GM12878 (cell line): ENCODE measurements around the gene AK8. TPM values are rescaled to one million over a fixed set of nuclear protein-coding genes. Genes with fewer than 3 reads are reported as not detected.

ENCODE experiments used
- CBX3 ChIP-seq: fragments of 200-600 bp; sonication (generic); IDR thresholded peaks from 2 replicates; pipeline ENCODE4 v1.6.1; 2016; ENCODE audit warnings: low read depth, borderline replicate concordance
- CEBPZ ChIP-seq: fragments of 150-350 bp; IDR thresholded peaks from 2 replicates; pipeline ENCODE4 v1.6.1; 2016; ENCODE audit warnings: low read depth, low read length
- CREM ChIP-seq: IDR thresholded peaks from 2 replicates; pipeline ENCODE4 v1.6.1; 2014; ENCODE audit warnings: antibody characterized with exemption, low read depth
- ESRRA ChIP-seq: IDR thresholded peaks from 2 replicates; pipeline ENCODE4 v1.6.1; 2012; ENCODE audit warnings: mild to moderate bottlenecking, low read length, improper control_type of control experiment
- FOXK2 ChIP-seq: fragments of 450-650 bp; IDR thresholded peaks from 2 replicates; pipeline ENCODE4 v1.6.1; 2017; ENCODE audit warnings: mild to moderate bottlenecking, moderate library complexity
- HCFC1 ChIP-seq: fragments of 150-350 bp; IDR thresholded peaks from 2 replicates; pipeline ENCODE4 v1.6.1; 2014; ENCODE audit warnings: low read length
- MTA2 ChIP-seq: fragments of 450-650 bp; IDR thresholded peaks from 2 replicates; pipeline ENCODE4 v1.6.1; 2016; ENCODE audit warnings: low read depth, mild to moderate bottlenecking, moderate library complexity
- NR2C1 ChIP-seq: fragments of 450-650 bp; IDR thresholded peaks from 2 replicates; pipeline ENCODE4 v1.6.1; 2017; ENCODE audit warnings: antibody characterized with exemption, mild to moderate bottlenecking, moderate library complexity
- NR2C2 ChIP-seq: IDR thresholded peaks from 2 replicates; pipeline ENCODE4 v1.6.1; 2011; ENCODE audit warnings: borderline replicate concordance, low read depth; ENCODE audit not compliant: control insufficient read depth, insufficient read length
- NRF1 ChIP-seq: conservative IDR thresholded peaks from 2 replicates; pipeline ENCODE4 v1.6.1; 2011; ENCODE audit warnings: mild to moderate bottlenecking, low read depth, low read length, improper control_type of control experiment
- PAX8 ChIP-seq: fragments of 450-650 bp; IDR thresholded peaks from 2 replicates; pipeline ENCODE4 v1.6.1; 2017; ENCODE audit warnings: mild to moderate bottlenecking, moderate library complexity
- RBBP5 ChIP-seq: fragments of 200-600 bp; sonication (generic); conservative IDR thresholded peaks from 2 replicates; pipeline ENCODE4 v1.6.1; 2016
- SIX5 ChIP-seq: IDR thresholded peaks from 2 replicates; pipeline ENCODE4 v1.6.1; 2011; ENCODE audit warnings: mild to moderate bottlenecking, low read depth, low read length, moderate library complexity; ENCODE audit not compliant: severe bottlenecking
- TBL1XR1 ChIP-seq: IDR thresholded peaks from 2 replicates; pipeline ENCODE4 v1.6.1; 2012; ENCODE audit warnings: low read depth, low read length, improper control_type of control experiment
- ZNF217 ChIP-seq: fragments of 450-650 bp; IDR thresholded peaks from 2 replicates; pipeline ENCODE4 v1.6.1; 2017; ENCODE audit warnings: antibody characterized with exemption, mild to moderate bottlenecking
- ZNF274 ChIP-seq: IDR thresholded peaks from one replicate; pipeline ENCODE4 v1.8.0; 2011; ENCODE audit not compliant: insufficient read length, insufficient read depth
- ZNF622 ChIP-seq: fragments of 450-650 bp; IDR thresholded peaks from 2 replicates; pipeline ENCODE4 v1.6.1; 2017; ENCODE audit warnings: mild to moderate bottlenecking, inconsistent platforms
- polyA plus RNA-seq, 11 experiments: library from polyadenylated mRNA; depleted of rRNA in 4 of 11; unstranded in 6 of 11; stranded (reverse) in 5 of 11; fragments of >200 nt; fragmentation: Nextera tagmentation in 4 of 11; fragmentation: Illumina TruSeq in 1 of 11; extraction: Ambion mirVana in 4 of 11; extraction: Trizol in 1 of 11; gene quantifications; 1 replicate in 1 of 11; 2 replicates in 10 of 11; pipeline versions ENCODE4 v1.2.1 to v1.2.3, GENCODE V29; 2011 to 2016; ENCODE audit warnings: inconsistent platforms in 2 of 11, missing spikeins in 2 of 11, low read depth in 1 of 11
- total RNA-seq, 4 experiments: library from RNA; depleted of rRNA in 3 of 4; stranded (reverse); fragments of >200 nt in 3 of 4; fragmentation: Illumina TruSeq in 1 of 4; extraction: Trizol in 1 of 4; gene quantifications; 2 replicates each; pipeline versions ENCODE4 v1.2.1 to v1.2.3, GENCODE V29; 2013 to 2021
- TF ChIP-seq, protein P1 (sequence below): fragments of 450-650 bp; formaldehyde crosslinking; IDR thresholded peaks from 2 replicates; pipeline ENCODE4 v1.4.0; 2020; ENCODE audit warnings: mild to moderate bottlenecking, moderate library complexity
- TF ChIP-seq, protein P2 (sequence below): fragments of 450-650 bp; IDR thresholded peaks from 2 replicates; pipeline ENCODE4 v1.6.1; 2018; ENCODE audit warnings: mild to moderate bottlenecking, low read depth, moderate library complexity; ENCODE audit not compliant: partially characterized antibody

The AK8 gene
- total and polyA plus RNA-seq, 10 of the 15 experiments (the other 5 are each of a cell fraction or from before 2014, with no cell fraction given), result 0.03 to 0.12 (median 0.06) TPM; not detected in 5

DNA sequence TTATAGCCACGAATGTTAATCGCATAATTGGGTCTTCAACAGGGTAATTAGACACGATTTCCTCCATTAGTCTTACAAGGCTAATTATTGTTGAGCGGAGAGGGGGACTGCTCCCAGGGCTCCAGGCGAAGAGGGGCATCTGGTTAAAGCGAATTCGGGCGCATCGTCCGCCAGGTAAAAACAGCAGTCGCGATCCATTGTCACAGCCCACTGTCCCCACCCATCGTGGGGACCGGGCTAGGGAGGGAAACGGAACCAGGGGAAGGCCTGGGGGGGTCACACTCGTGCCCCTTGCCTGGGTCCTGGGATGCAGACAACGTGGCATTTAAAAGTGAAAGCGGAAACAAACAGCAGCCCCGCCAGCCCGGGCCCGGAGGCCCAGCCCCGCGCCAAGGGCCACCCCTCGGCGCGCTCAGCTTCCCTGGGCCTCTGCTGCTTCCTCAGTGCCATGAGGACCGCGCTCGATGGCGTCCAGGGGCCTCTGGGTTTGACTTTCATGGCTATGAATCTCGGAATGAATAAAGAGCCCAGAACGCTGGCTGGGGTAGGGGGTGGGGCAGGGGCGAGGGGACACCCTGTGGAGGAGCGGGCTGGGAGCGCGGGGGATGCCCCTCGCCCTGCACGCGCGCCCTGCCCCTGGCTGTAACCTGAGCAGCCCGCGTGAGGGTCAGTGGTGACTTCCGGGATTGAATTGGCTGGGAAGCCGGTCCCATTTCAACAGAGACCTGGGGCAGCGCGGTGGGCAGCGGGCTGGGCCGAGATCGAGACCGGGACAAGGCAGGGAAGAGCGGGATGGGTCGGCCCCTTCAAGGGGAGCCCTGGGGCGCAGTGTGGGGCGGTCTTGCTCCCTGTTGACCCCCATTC, 107.9 kb downstream of the AK8 start (continued):
- TF ChIP-seq, protein P1, sequence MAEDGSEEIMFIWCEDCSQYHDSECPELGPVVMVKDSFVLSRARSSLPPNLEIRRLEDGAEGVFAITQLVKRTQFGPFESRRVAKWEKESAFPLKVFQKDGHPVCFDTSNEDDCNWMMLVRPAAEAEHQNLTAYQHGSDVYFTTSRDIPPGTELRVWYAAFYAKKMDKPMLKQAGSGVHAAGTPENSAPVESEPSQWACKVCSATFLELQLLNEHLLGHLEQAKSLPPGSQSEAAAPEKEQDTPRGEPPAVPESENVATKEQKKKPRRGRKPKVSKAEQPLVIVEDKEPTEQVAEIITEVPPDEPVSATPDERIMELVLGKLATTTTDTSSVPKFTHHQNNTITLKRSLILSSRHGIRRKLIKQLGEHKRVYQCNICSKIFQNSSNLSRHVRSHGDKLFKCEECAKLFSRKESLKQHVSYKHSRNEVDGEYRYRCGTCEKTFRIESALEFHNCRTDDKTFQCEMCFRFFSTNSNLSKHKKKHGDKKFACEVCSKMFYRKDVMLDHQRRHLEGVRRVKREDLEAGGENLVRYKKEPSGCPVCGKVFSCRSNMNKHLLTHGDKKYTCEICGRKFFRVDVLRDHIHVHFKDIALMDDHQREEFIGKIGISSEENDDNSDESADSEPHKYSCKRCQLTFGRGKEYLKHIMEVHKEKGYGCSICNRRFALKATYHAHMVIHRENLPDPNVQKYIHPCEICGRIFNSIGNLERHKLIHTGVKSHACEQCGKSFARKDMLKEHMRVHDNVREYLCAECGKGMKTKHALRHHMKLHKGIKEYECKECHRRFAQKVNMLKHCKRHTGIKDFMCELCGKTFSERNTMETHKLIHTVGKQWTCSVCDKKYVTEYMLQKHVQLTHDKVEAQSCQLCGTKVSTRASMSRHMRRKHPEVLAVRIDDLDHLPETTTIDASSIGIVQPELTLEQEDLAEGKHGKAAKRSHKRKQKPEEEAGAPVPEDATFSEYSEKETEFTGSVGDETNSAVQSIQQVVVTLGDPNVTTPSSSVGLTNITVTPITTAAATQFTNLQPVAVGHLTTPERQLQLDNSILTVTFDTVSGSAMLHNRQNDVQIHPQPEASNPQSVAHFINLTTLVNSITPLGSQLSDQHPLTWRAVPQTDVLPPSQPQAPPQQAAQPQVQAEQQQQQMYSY (CRISPR knock-in tag), result no peak
- TF ChIP-seq HCFC1 (no peak), CREM (no peak), MTA2 (no peak), RBBP5 (0 out of 2 replicates have a peak, but pooled peaks have one; percentile 31), NR2C1 (no peak), ZNF274 (no peak), NRF1 (no peak), TBL1XR1 (no peak), CEBPZ (no peak), CBX3 (no peak), ZNF622 (no peak), ESRRA (no peak), NR2C2 (no peak), PAX8 (no peak), ZNF217 (no peak), SIX5 (no peak), FOXK2 (no peak)
- TF ChIP-seq, protein P2, sequence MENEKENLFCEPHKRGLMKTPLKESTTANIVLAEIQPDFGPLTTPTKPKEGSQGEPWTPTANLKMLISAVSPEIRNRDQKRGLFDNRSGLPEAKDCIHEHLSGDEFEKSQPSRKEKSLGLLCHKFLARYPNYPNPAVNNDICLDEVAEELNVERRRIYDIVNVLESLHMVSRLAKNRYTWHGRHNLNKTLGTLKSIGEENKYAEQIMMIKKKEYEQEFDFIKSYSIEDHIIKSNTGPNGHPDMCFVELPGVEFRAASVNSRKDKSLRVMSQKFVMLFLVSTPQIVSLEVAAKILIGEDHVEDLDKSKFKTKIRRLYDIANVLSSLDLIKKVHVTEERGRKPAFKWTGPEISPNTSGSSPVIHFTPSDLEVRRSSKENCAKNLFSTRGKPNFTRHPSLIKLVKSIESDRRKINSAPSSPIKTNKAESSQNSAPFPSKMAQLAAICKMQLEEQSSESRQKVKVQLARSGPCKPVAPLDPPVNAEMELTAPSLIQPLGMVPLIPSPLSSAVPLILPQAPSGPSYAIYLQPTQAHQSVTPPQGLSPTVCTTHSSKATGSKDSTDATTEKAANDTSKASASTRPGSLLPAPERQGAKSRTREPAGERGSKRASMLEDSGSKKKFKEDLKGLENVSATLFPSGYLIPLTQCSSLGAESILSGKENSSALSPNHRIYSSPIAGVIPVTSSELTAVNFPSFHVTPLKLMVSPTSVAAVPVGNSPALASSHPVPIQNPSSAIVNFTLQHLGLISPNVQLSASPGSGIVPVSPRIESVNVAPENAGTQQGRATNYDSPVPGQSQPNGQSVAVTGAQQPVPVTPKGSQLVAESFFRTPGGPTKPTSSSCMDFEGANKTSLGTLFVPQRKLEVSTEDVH, result no peak
